ENCODE data around the gene OCA2. TPM values are rescaled to one million over a fixed set of nuclear protein-coding genes. Genes with fewer than 3 reads are reported as not detected.

Gene OCA2
- total RNA-seq, 1 donor, result not detected

GRCh38 chr15:27764339-27764738 lies 334.8 kb downstream of the OCA2 start:
- DNase-seq (ENCODE audit: low read depth), result no peak
- H3K4me3 ChIP-seq (ENCODE audit: low read depth, low read length), result no peak overlapping the region
- no peak for TF ChIP-seq CTCF (IDR thresholded peaks at IDR 0.05; ENCODE audit: insufficient read depth, low read length)

- TF ChIP-seq CTCF (IDR thresholded peaks at IDR 0.05; ENCODE audit: insufficient read depth, low read length), result no peak
- DNase-seq (ENCODE audit: low read depth), result no peak
These were observed 335.6 kb downstream of the OCA2 start for GRCh38 chr15:27763514-27763913.

GRCh38 chr15:27762471-27762870 lies 336.6 kb downstream of the OCA2 start:
- no peak for TF ChIP-seq CTCF (IDR thresholded peaks at IDR 0.05; ENCODE audit: insufficient read depth, low read length)
- no peak overlapping the region for H3K4me3 ChIP-seq (ENCODE audit: low read depth, low read length)
- DNase-seq (ENCODE audit: low read depth), result no peak

More at GRCh38 chr15:27763514-27763913, 335.6 kb downstream of the OCA2 start:
- no peak overlapping the region for H3K4me3 ChIP-seq (ENCODE audit: low read depth, low read length)

GRCh38 chr15:27757052-27757451 lies 342.1 kb downstream of the OCA2 start:
- TF ChIP-seq CTCF (IDR thresholded peaks at IDR 0.05; ENCODE audit: insufficient read depth, low read length), result no peak
- no peak for DNase-seq (ENCODE audit: low read depth)
- H3K4me3 ChIP-seq (ENCODE audit: low read depth, low read length), result no peak overlapping the region

- TF ChIP-seq CTCF (IDR thresholded peaks at IDR 0.05; ENCODE audit: insufficient read depth, low read length), result no peak
- no peak for DNase-seq (ENCODE audit: low read depth)
- no peak overlapping the region for H3K4me3 ChIP-seq (ENCODE audit: low read depth, low read length)
These were observed 346.4 kb downstream of the OCA2 start for GRCh38 chr15:27752691-27753090.

- no peak for TF ChIP-seq CTCF (IDR thresholded peaks at IDR 0.05; ENCODE audit: insufficient read depth, low read length)
- H3K4me3 ChIP-seq (ENCODE audit: low read depth, low read length), result no peak overlapping the region
- DNase-seq (ENCODE audit: low read depth), result no peak
These were observed 351.1 kb downstream of the OCA2 start for GRCh38 chr15:27747997-27748396.

- no peak for TF ChIP-seq CTCF (IDR thresholded peaks at IDR 0.05; ENCODE audit: insufficient read depth, low read length)
- DNase-seq (ENCODE audit: low read depth), result no peak
- H3K4me3 ChIP-seq (ENCODE audit: low read depth, low read length), result no peak overlapping the region
These were observed 352.6 kb downstream of the OCA2 start for GRCh38 chr15:27746401-27746955.
